GM12878 (cell line): ENCODE measurements around the gene PDX1. TPM values are rescaled to one million over a fixed set of nuclear protein-coding genes. Genes with fewer than 3 reads are reported as not detected.

Experiments used
- ATAC-seq: fragments of 200-7000 bp; cut with Tn5 transposase; 3 replicates; pipeline ENCODE4 v1.9.1; 2020; ENCODE audit warnings: mild to moderate bottlenecking, moderate library complexity
- BruUV-seq: library from RNA; stranded (reverse); fragments of 400-500 nt; replicated peaks from 2 replicates; lab custom pipeline; 2021; lab: Mats Ljungman, UMichigan
- CTCF ChIA-PET: fragments of 300-600 bp; sonication (Branson Sonifier 250); formaldehyde crosslinking; extraction: SDS; loops from one replicate; lab custom pipeline; 2021; ENCODE audit warnings: inconsistent platforms; lab: Yijun Ruan, JAX
- POLR2A ChIA-PET: fragments of 350-600 bp; formaldehyde crosslinking; extraction: SDS; loops from one replicate; lab custom pipeline; 2021; ENCODE audit warnings: inconsistent platforms; lab: Charles Lee
- RAD21 ChIA-PET: fragments of 300-600 bp; sonication (Branson Sonifier 250); formaldehyde crosslinking; loops from one replicate; lab custom pipeline; 2023; ENCODE audit warnings: antibody characterized with exemption; ENCODE audit not compliant: unreplicated experiment; lab: Charles Lee
- SMC1A ChIA-PET: fragments of 300-600 bp; sonication (Branson Sonifier 250); formaldehyde crosslinking; loops from one replicate; lab custom pipeline; 2023; ENCODE audit not compliant: unreplicated experiment, uncharacterized antibody; lab: Charles Lee
- DNase-seq: peaks from one replicate; pipeline ENCODE4 v3.0.0-alpha.2; 2011; ENCODE audit warnings: low read depth, low spot score
- FAIRE-seq: peaks from 3 replicates; lab custom pipeline; 2011; peaks lifted over from hg19 to GRCh38; lab: Jason Lieb, UNC
- H2AFZ ChIP-seq: 2 replicates; pipeline ENCODE4 v1.6.0; 2011; ENCODE audit warnings: low read depth, low read length, control low read depth; ENCODE audit not compliant: control insufficient read depth
- H3K27ac ChIP-seq: 2 replicates; pipeline ENCODE4 v1.5.1; 2011; ENCODE audit warnings: control low read depth; ENCODE audit not compliant: control insufficient read depth, insufficient read depth
- H3K27me3 ChIP-seq, 2 experiments: replicated peaks in 1 of 2; 2 replicates each; pipeline versions ENCODE4 v1.6.0 to v1.6.1; 2011; ENCODE audit warnings: low read length in 1 of 2; ENCODE audit not compliant: control insufficient read depth in 2 of 2, insufficient read depth in 2 of 2
- H3K36me3 ChIP-seq, 2 experiments: 2 replicates each; pipeline ENCODE4 v1.5.1; 2011; ENCODE audit warnings: low read length in 1 of 2; ENCODE audit not compliant: control insufficient read depth in 2 of 2, insufficient read depth in 2 of 2
- H3K4me1 ChIP-seq: 2 replicates; pipeline ENCODE4 v1.6.1; 2011; ENCODE audit warnings: mild to moderate bottlenecking, low read length, moderate library complexity, mixed read lengths; ENCODE audit not compliant: control insufficient read depth, insufficient read depth
- H3K4me2 ChIP-seq: 2 replicates; pipeline ENCODE4 v1.6.0; 2011; ENCODE audit warnings: control low read depth; ENCODE audit not compliant: control insufficient read depth, insufficient read depth
- H3K4me3 ChIP-seq: fragments of 200-600 bp; sonication (generic); 2 replicates; pipeline ENCODE4 v1.5.1; 2016
- H3K79me2 ChIP-seq: 2 replicates; pipeline ENCODE4 v1.6.0; 2011; ENCODE audit warnings: low read length; ENCODE audit not compliant: control insufficient read depth, insufficient read depth
- H3K9ac ChIP-seq: 2 replicates; pipeline ENCODE4 v1.8.0; 2011; ENCODE audit warnings: low read length, control low read depth, mixed read lengths; ENCODE audit not compliant: control insufficient read depth, insufficient read depth
- H3K9me3 ChIP-seq: replicated peaks from 3 replicates; pipeline ENCODE4 v1.5.1; 2011; ENCODE audit warnings: mild to moderate bottlenecking, low read length; ENCODE audit not compliant: control insufficient read depth, insufficient read depth
- H4K20me1 ChIP-seq: 2 replicates; pipeline ENCODE4 v1.6.0; 2011; ENCODE audit not compliant: control insufficient read depth, insufficient read depth
- CEBPZ ChIP-seq: fragments of 150-350 bp; IDR thresholded peaks from 2 replicates; pipeline ENCODE4 v1.6.1; 2016; ENCODE audit warnings: low read depth, low read length
- ETV6 ChIP-seq, 2 experiments: fragments of 450-650 bp in 1 of 2; IDR thresholded peaks in 1 of 2; conservative IDR thresholded peaks in 1 of 2; 2 replicates each; pipeline ENCODE4 v1.6.1; 2014; ENCODE audit warnings: antibody characterized with exemption in 1 of 2, borderline replicate concordance in 1 of 2, low read depth in 1 of 2, mild to moderate bottlenecking in 1 of 2, moderate library complexity in 1 of 2
- HCFC1 ChIP-seq: fragments of 150-350 bp; IDR thresholded peaks from 2 replicates; pipeline ENCODE4 v1.6.1; 2014; ENCODE audit warnings: low read length
- HDAC6 ChIP-seq: fragments of 200-600 bp; sonication (generic); IDR thresholded peaks from one replicate; pipeline ENCODE4 v1.8.0; 2017; ENCODE audit warnings: antibody characterized with exemption; ENCODE audit not compliant: unreplicated experiment
- HDGF ChIP-seq: fragments of 450-650 bp; IDR thresholded peaks from 2 replicates; pipeline ENCODE4 v1.6.1; 2016; ENCODE audit warnings: antibody characterized with exemption
- IRF4 ChIP-seq: IDR thresholded peaks from 2 replicates; pipeline ENCODE4 v1.6.1; 2011; ENCODE audit warnings: low read depth, low read length
- NFIC ChIP-seq: IDR thresholded peaks from 2 replicates; pipeline ENCODE4 v1.6.1; 2012; ENCODE audit warnings: low read depth, mild to moderate bottlenecking, inconsistent platforms, low read length, moderate library complexity
- NR2C1 ChIP-seq: fragments of 450-650 bp; IDR thresholded peaks from 2 replicates; pipeline ENCODE4 v1.6.1; 2017; ENCODE audit warnings: antibody characterized with exemption, mild to moderate bottlenecking, moderate library complexity
- PAX5 ChIP-seq: IDR thresholded peaks from 2 replicates; pipeline ENCODE4 v1.6.1; 2011; ENCODE audit warnings: low read depth, low read length, borderline replicate concordance
- RAD51 ChIP-seq: fragments of 450-650 bp; IDR thresholded peaks from 2 replicates; pipeline ENCODE4 v1.6.1; 2016; ENCODE audit warnings: moderate library complexity, mild to moderate bottlenecking, inconsistent platforms
- SMAD5 ChIP-seq: IDR thresholded peaks from 2 replicates; pipeline ENCODE4 v1.6.1; 2016; ENCODE audit warnings: antibody characterized with exemption, low read depth
- SPI1 ChIP-seq: IDR thresholded peaks from 2 replicates; pipeline ENCODE4 v1.6.1; 2011; ENCODE audit warnings: low read depth, mild to moderate bottlenecking, low read length, moderate library complexity, borderline replicate concordance; ENCODE audit not compliant: insufficient read depth
- SRF ChIP-seq, 2 experiments: IDR thresholded peaks; 2 replicates each; pipeline ENCODE4 v1.6.1; 2011; ENCODE audit warnings: low read depth in 2 of 2, low read length in 2 of 2, mild to moderate bottlenecking in 1 of 2, moderate library complexity in 1 of 2
- YY1 ChIP-seq: IDR thresholded peaks from 2 replicates; pipeline ENCODE4 v1.6.1; 2011; ENCODE audit warnings: low read depth, mild to moderate bottlenecking, low read length
- ZNF217 ChIP-seq: fragments of 450-650 bp; IDR thresholded peaks from 2 replicates; pipeline ENCODE4 v1.6.1; 2017; ENCODE audit warnings: antibody characterized with exemption, mild to moderate bottlenecking
- ZSCAN29 ChIP-seq: fragments of 450-650 bp; IDR thresholded peaks from 2 replicates; pipeline ENCODE4 v1.6.1; 2017; ENCODE audit warnings: mild to moderate bottlenecking, moderate library complexity
- WGBS: methylation state at CpG from one replicate; pipeline ENCODE4 v1.1.6; 2016; ENCODE audit warnings: low lambda C conversion rate; ENCODE audit not compliant: insufficient replicate concordance, insufficient coverage; ENCODE audit errors: missing lambda C conversion rate; 5-methylcytosine and 5-hydroxymethylcytosine counted together
- in situ Hi-C: fragments of 300-500 bp; cut with MboI; formaldehyde crosslinking; loops from 9 replicates; pipeline ENCODE4 v1.14.3; 2018; ENCODE audit warnings: mixed read lengths
- intact Hi-C: fragments of 100-400 bp; cut with micrococcal nuclease; formaldehyde crosslinking; loops from one replicate; pipeline ENCODE4 v1.14.2; 2022; ENCODE audit not compliant: unreplicated experiment
- polyA plus RNA-seq, 11 experiments: library from polyadenylated mRNA; depleted of rRNA in 4 of 11; unstranded in 6 of 11; stranded (reverse) in 5 of 11; fragments of >200 nt; fragmentation: Nextera tagmentation in 4 of 11; fragmentation: Illumina TruSeq in 1 of 11; extraction: Ambion mirVana in 4 of 11; extraction: Trizol in 1 of 11; gene quantifications; 1 replicate in 1 of 11; 2 replicates in 10 of 11; pipeline versions ENCODE4 v1.2.1 to v1.2.3, GENCODE V29; 2011 to 2016; ENCODE audit warnings: inconsistent platforms in 2 of 11, missing spikeins in 2 of 11, low read depth in 1 of 11
- total RNA-seq, 4 experiments: library from RNA; depleted of rRNA in 3 of 4; stranded (reverse); fragments of >200 nt in 3 of 4; fragmentation: Illumina TruSeq in 1 of 4; extraction: Trizol in 1 of 4; gene quantifications; 2 replicates each; pipeline versions ENCODE4 v1.2.1 to v1.2.3, GENCODE V29; 2013 to 2021

PDX1 gene
- total and polyA plus RNA-seq, 10 of the 15 experiments (the other 5 are each of a cell fraction or from before 2014, with no cell fraction given), result 0.02 to 0.03 TPM; not detected in 8

- no peak for ATAC-seq
- Histone ChIP-seq H3K9ac (no peak overlapping the region), H2AFZ (no peak overlapping the region), H3K4me1 (no peaks in the 10 kb centered on the region), H3K79me2 (no peaks in the 10 kb centered on the region), H3K9me3 (no peaks in the 10 kb centered on the region; the same call in 2 of the 3 replicates), H3K4me3 (no peak overlapping the region), H3K36me3 (no peaks in the 10 kb centered on the region)
- ChIA-PET RAD21 (interaction anchor here (1.6 kb wide), 1 partner anchor 12 kb away, joined by 3 read pairs; no protein-coding TSS in a partner anchor), SMC1A (no interaction called here)
- FAIRE-seq, result no peak
- no TSS peak for BruUV-seq
- intact Hi-C loops, result no loop called here
- in situ Hi-C loops, result no loop called here
- WGBS, result 42% methylated on average over 21 of the region's 26 CpGs
- no peak for DNase-seq
- no peak for TF ChIP-seq NFIC
- TF ChIP-seq HDGF, result no peak
- TF ChIP-seq ZSCAN29, result no peak
- no peak for TF ChIP-seq IRF4
- TF ChIP-seq PAX5, result no peak
- no peak for TF ChIP-seq SRF (IDR thresholded peaks at IDR 0.05; ENCODE audit: low read depth in 2 of 2, low read length in 2 of 2)
- TF ChIP-seq HCFC1, result no peak
- TF ChIP-seq ZNF217, result no peak
- TF ChIP-seq RAD51, result no peak
- no peak for TF ChIP-seq HDAC6
- no peak for TF ChIP-seq ETV6 (conservative IDR thresholded peaks at IDR 0.05 in 1 of 2, IDR thresholded peaks at IDR 0.05 in 1 of 2; ENCODE audit: borderline replicate concordance in 1 of 2, low read depth in 1 of 2)
- no peak for TF ChIP-seq YY1
- no peak for TF ChIP-seq SPI1
- TF ChIP-seq CEBPZ, result no peak
- TF ChIP-seq NR2C1, result no peak
- no peak for TF ChIP-seq SMAD5
- TF ChIP-seq, all 136 proteins: peak for 0
- POLR2A ChIA-PET, result no interaction called here
- H3K27me3 ChIP-seq, result peaks cover 21 to 37% of the 10 kb centered on the region in 2 experiments
- H3K4me2 ChIP-seq, result no peak overlapping the region
- no peaks in the 10 kb centered on the region for H4K20me1 ChIP-seq
- CTCF ChIA-PET, result interaction anchor here (1.5 kb wide), 1 partner anchor 25 kb away, joined by 4 read pairs; no protein-coding TSS in a partner anchor
- H3K27ac ChIP-seq, result no peak overlapping the region
Measured at GRCh38 chr13:27928353-27928804, 8.6 kb downstream of the PDX1 start.
